Esophagus muscularis mucosa (tissue), 4 donors: ENCODE data around the gene TTC33. TPM values are rescaled to one million over a fixed set of nuclear protein-coding genes. Genes with fewer than 3 reads are reported as not detected.

ENCODE experiments used
- DNase-seq: peaks from one replicate; pipeline ENCODE4 v3.0.0-alpha.2; 2017; ENCODE audit errors: extremely low spot score
- H3K27ac ChIP-seq, 4 donors: fragments of 200-600 bp; sonication (generic); replicated peaks in 1 of 4; 1 replicate in 3 of 4; 2 replicates in 1 of 4; pipeline ENCODE4 v1.5.1; 2016 to 2019; ENCODE audit warnings: mild to moderate bottlenecking in 1 of 4
- H3K27me3 ChIP-seq, 4 donors: fragments of 200-600 bp; sonication (generic); one replicate each; pipeline versions ENCODE4 v1.5.1 to v1.6.0; 2016 to 2019
- H3K36me3 ChIP-seq, 4 donors: fragments of 200-600 bp; sonication (generic); one replicate each; pipeline ENCODE4 v1.5.1; 2016 to 2019
- H3K4me1 ChIP-seq, 4 donors: fragments of 200-600 bp; sonication (generic); one replicate each; pipeline ENCODE4 v1.5.1; 2016 to 2019
- H3K4me3 ChIP-seq, 4 donors: fragments of 200-600 bp; sonication (generic); 1 replicate in 2 of 4; 2 replicates in 2 of 4; pipeline ENCODE4 v1.5.1; 2016 to 2019; ENCODE audit warnings: mild to moderate bottlenecking in 4 of 4, moderate library complexity in 1 of 4
- H3K9me3 ChIP-seq, 4 donors: fragments of 200-600 bp; sonication (generic); 1 replicate in 3 of 4; 2 replicates in 1 of 4; pipeline ENCODE4 v1.5.1; 2016 to 2019
- CTCF ChIP-seq, 3 experiments: fragments of 200-600 bp in 2 of 3; fragments of 450-650 bp in 1 of 3; sonication (generic) in 2 of 3; IDR thresholded peaks; one replicate each; pipeline ENCODE4 v1.5.1; 2017 to 2019; ENCODE audit warnings: antibody characterized with exemption in 3 of 3, mild to moderate bottlenecking in 2 of 3, moderate library complexity in 1 of 3
- EP300 ChIP-seq: sonication (generic); formaldehyde crosslinking; IDR thresholded peaks from one replicate; pipeline ENCODE4 v1.6.1; 2017; ENCODE audit warnings: antibody characterized with exemption
- POLR2A ChIP-seq: fragments of 450-650 bp; IDR thresholded peaks from one replicate; pipeline ENCODE4 v1.6.1; 2017; ENCODE audit warnings: antibody characterized with exemption, moderate library complexity, mild to moderate bottlenecking, low read depth
- POLR2AphosphoS5 ChIP-seq, 2 donors: sonication (generic); formaldehyde crosslinking; IDR thresholded peaks; one replicate each; pipeline ENCODE4 v1.6.1; 2017; ENCODE audit warnings: antibody characterized with exemption in 2 of 2
- WGBS: methylation state at CpG from one replicate; pipeline ENCODE4 v1.1.5; 2018; 5-methylcytosine and 5-hydroxymethylcytosine counted together
- intact Hi-C: fragments of 100-400 bp; cut with DNase I; formaldehyde crosslinking; loops from one replicate; pipeline ENCODE4 v1.15.1; 2023
- total RNA-seq, 4 donors: library from RNA; depleted of rRNA; stranded (reverse); fragments of >200 nt; gene quantifications; one replicate each; pipeline versions ENCODE4 v1.1.0 to v1.2.1, GENCODE V29; 2016

TTC33 gene
- total RNA-seq, 4 donors from 2014 or later, result 19.1 to 32.7 (median 24.0) TPM

- no peak overlapping the region for H3K4me3 ChIP-seq
- no peaks in the 10 kb centered on the region for H3K9me3 ChIP-seq
- peaks cover 0 to 31% (median 13%) of the 10 kb centered on the region in 4 donors for H3K36me3 ChIP-seq
- 8% methylated on average over 3 of the region's 3 CpGs for WGBS
- H3K4me1 ChIP-seq, result peaks cover 14 to 50% (median 45%) of the 10 kb centered on the region in 4 donors
- intact Hi-C loops, result loop anchor here (2.0 to 5.0 kb wide), 2 partner anchors 741 to 972 kb away; no protein-coding TSS in a partner anchor
- DNase-seq, result no peak
- peak; percentile 49 to 73 for TF ChIP-seq POLR2AphosphoS5 (IDR thresholded peaks at IDR 0.05)
- no peak for TF ChIP-seq CTCF (IDR thresholded peaks at IDR 0.05)
- no peak for TF ChIP-seq EP300
- no peak for TF ChIP-seq POLR2A
- peak overlapping the region in 3 of 4 donors; percentile 5 to 86 (median 55) for H3K27ac ChIP-seq
- H3K27me3 ChIP-seq, result no peaks in the 10 kb centered on the region
These were observed 66.3 kb downstream of the TTC33 start for GRCh38 chr5:40689438-40689837.

- Histone ChIP-seq H3K36me3 (peaks cover 0 to 28% (median 13%) of the 10 kb centered on the region in 4 donors), H3K27me3 (no peaks in the 10 kb centered on the region), H3K4me3 (no peak overlapping the region), H3K4me1 (peaks cover 14 to 54% (median 47%) of the 10 kb centered on the region in 4 donors), H3K27ac (peak overlapping the region in 2 of 4 donors; percentile 55 to 86), H3K9me3 (no peaks in the 10 kb centered on the region)
- no peak for DNase-seq
- TF ChIP-seq POLR2AphosphoS5 (IDR thresholded peaks at IDR 0.05), result no peak
- TF ChIP-seq EP300, result no peak
- TF ChIP-seq CTCF (IDR thresholded peaks at IDR 0.05), result no peak
- TF ChIP-seq POLR2A, result no peak
- intact Hi-C loops, result loop anchor here (2.0 to 5.0 kb wide), 2 partner anchors 740 to 972 kb away; no protein-coding TSS in a partner anchor
These were observed 66.8 kb downstream of the TTC33 start for GRCh38 chr5:40688996-40689395.

- WGBS, result under 1% methylated on average over 8 of the region's 8 CpGs
- Histone ChIP-seq H3K36me3 (peaks cover 0 to 20% (median 13%) of the 10 kb centered on the region in 4 donors), H3K27me3 (no peaks in the 10 kb centered on the region), H3K4me1 (peaks cover 14 to 60% (median 52%) of the 10 kb centered on the region in 4 donors), H3K4me3 (peak overlapping the region in 1 of 4 donors; percentile 1), H3K27ac (peak overlapping the region in 3 of 4 donors; percentile 21 to 86 (median 55)), H3K9me3 (no peaks in the 10 kb centered on the region)
- intact Hi-C loops, result loop anchor here (2.0 to 5.0 kb wide), 2 partner anchors 739 to 971 kb away; no protein-coding TSS in a partner anchor
- TF ChIP-seq EP300 (no peak), POLR2A (no peak), CTCF (IDR thresholded peaks at IDR 0.05) (peak; percentile 85 to 88 (median 86)), POLR2AphosphoS5 (IDR thresholded peaks at IDR 0.05) (peak in 1 of 2 donors; percentile 40)
- peak; percentile 95 for DNase-seq
These were observed 67.5 kb downstream of the TTC33 start for GRCh38 chr5:40688127-40688761.

- H3K27ac ChIP-seq, result peak overlapping the region in 2 of 4 donors; percentile 23 to 86
- H3K4me3 ChIP-seq, result no peak overlapping the region
- H3K9me3 ChIP-seq, result no peaks in the 10 kb centered on the region
- H3K27me3 ChIP-seq, result peaks cover 0 to 3% (median 0%) of the 10 kb centered on the region in 4 donors
- peaks cover 14 to 64% (median 57%) of the 10 kb centered on the region in 4 donors for H3K4me1 ChIP-seq
- WGBS, result 74% methylated on average over 7 of the region's 7 CpGs
- no peak for DNase-seq
- TF ChIP-seq EP300, result no peak
- TF ChIP-seq CTCF (IDR thresholded peaks at IDR 0.05), result no peak
- TF ChIP-seq POLR2AphosphoS5 (IDR thresholded peaks at IDR 0.05), result no peak
- no peak for TF ChIP-seq POLR2A
- intact Hi-C loops, result loop anchor here (5.0 kb wide), 1 partner anchor 970 kb away; no protein-coding TSS in a partner anchor
- peaks cover 0 to 15% (median 11%) of the 10 kb centered on the region in 4 donors for H3K36me3 ChIP-seq
These were observed 68.4 kb downstream of the TTC33 start for GRCh38 chr5:40687321-40687720.
